HUES48 (cell line): ENCODE data around the gene FREM2.

Experiments used
- H3K27ac ChIP-seq: one replicate; pipeline ENCODE4 v1.7.0; 2013; ENCODE audit warnings: low read depth, low read length, inconsistent platforms
- H3K27me3 ChIP-seq: 2 replicates; pipeline ENCODE4 v1.6.1; 2013; ENCODE audit warnings: mild to moderate bottlenecking, low read length; ENCODE audit not compliant: control insufficient read depth, insufficient read depth
- H3K36me3 ChIP-seq: 2 replicates; pipeline ENCODE4 v1.6.1; 2013; ENCODE audit warnings: low read length; ENCODE audit not compliant: control insufficient read depth, insufficient read depth
- H3K4me1 ChIP-seq: 2 replicates; pipeline ENCODE4 v1.6.1; 2013; ENCODE audit warnings: mild to moderate bottlenecking, low read length; ENCODE audit not compliant: control insufficient read depth, insufficient read depth
- H3K4me3 ChIP-seq: 2 replicates; pipeline ENCODE4 v1.5.1; 2013; ENCODE audit warnings: mild to moderate bottlenecking, low read depth, low read length
- H3K9ac ChIP-seq: 2 replicates; pipeline ENCODE4 v1.6.1; 2013; ENCODE audit warnings: mild to moderate bottlenecking, low read depth, low read length, moderate library complexity
- H3K9me3 ChIP-seq: 2 replicates; pipeline ENCODE4 v1.6.1; 2013; ENCODE audit warnings: low read length; ENCODE audit not compliant: control insufficient read depth, insufficient read depth

Gene FREM2

DNA sequence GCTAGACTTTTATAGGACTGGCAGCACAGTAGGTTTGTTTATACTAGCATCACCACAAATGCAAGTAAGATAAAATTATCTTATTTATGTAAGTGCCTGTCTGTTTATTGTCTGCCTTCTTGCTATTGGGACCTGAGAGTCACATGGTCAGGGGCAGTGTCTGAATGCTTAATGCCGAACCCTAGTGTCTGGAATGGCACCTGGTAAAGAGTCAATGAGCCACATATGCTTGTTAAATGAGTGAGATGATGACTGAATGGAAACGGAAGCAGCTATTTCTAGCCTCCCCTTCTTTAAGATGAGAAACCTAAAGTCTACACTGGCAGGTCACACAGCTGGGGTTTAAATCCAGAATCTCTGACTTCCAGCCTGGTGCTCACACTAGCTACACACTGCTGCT lies 211.6 kb downstream of the FREM2 start:
- Histone ChIP-seq H3K4me1 (no peaks in the 10 kb centered on the region), H3K27me3 (no peaks in the 10 kb centered on the region), H3K4me3 (no peak overlapping the region), H3K27ac (no peak overlapping the region), H3K9me3 (no peaks in the 10 kb centered on the region), H3K9ac (no peak overlapping the region), H3K36me3 (no peaks in the 10 kb centered on the region)

DNA sequence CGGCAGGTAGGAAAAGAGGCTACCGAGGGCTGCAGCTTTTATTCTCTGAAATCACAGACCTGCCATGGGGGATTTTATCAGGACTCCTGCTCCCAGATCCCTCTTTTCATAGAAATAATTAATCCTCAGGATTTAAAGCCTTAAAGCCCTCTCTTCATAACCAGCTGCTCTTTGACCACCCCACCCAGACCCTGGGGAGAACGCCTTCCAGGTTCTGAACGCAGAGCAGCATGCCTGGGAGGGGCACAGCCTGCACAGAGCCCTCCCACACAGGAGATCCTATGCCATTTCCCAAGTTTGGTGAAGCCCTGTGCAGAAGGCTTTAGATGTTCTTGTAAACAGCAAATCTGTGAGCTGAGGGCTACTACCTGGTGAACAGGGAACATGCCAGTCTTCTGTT lies 212.7 kb downstream of the FREM2 start:
- Histone ChIP-seq H3K27ac (no peak overlapping the region), H3K36me3 (no peaks in the 10 kb centered on the region), H3K4me3 (no peak overlapping the region), H3K9ac (no peak overlapping the region), H3K9me3 (no peaks in the 10 kb centered on the region), H3K4me1 (no peaks in the 10 kb centered on the region), H3K27me3 (no peaks in the 10 kb centered on the region)

DNA sequence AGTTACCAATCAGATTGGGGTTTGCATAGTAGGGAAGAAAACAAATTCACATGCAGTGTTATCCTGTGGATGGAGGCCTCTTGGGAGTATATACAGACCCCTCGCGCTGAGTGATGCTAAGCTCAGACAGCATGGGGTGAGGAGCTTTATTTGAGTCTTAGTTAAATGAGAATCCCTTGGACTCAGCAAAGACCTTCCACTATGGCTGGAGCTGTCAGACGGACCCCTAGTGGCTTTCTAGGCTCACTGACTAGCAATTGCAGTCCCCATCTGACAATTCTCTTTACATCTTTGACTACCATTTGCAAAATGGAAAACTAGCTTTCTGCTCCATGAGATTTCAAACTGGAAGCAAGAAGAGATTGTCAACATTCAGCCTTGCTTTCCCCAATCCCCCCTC lies 213.3 kb downstream of the FREM2 start:
- no peak overlapping the region for H3K9ac ChIP-seq
- no peak overlapping the region for H3K27ac ChIP-seq
- H3K4me1 ChIP-seq = no peaks in the 10 kb centered on the region
- H3K36me3 ChIP-seq = no peaks in the 10 kb centered on the region
- no peaks in the 10 kb centered on the region for H3K9me3 ChIP-seq
- no peak overlapping the region for H3K4me3 ChIP-seq
- H3K27me3 ChIP-seq = no peaks in the 10 kb centered on the region

DNA sequence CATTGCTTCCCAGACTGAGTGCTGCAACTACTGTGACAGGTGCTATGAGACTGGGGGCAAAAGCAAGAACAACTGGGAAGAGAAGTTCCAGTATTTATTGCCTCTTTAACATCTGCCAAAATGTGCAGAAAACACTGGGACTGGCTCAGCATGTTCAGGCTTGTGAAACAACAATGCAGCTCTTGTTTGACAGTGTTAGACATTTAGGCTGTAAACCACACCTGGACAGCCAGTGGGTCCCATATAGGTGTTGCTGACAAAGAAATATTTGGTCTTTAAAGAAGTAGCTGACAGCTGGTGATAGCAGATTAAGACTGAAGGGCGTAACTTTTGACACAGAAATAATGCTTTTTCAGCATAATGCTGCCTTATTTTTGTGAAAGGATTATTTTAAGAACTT lies 215.7 kb downstream of the FREM2 start:
- no peaks in the 10 kb centered on the region for H3K27me3 ChIP-seq
- no peak overlapping the region for H3K27ac ChIP-seq
- no peak overlapping the region for H3K9ac ChIP-seq
- no peaks in the 10 kb centered on the region for H3K4me1 ChIP-seq
- no peaks in the 10 kb centered on the region for H3K36me3 ChIP-seq
- H3K4me3 ChIP-seq = no peak overlapping the region
- no peaks in the 10 kb centered on the region for H3K9me3 ChIP-seq

DNA sequence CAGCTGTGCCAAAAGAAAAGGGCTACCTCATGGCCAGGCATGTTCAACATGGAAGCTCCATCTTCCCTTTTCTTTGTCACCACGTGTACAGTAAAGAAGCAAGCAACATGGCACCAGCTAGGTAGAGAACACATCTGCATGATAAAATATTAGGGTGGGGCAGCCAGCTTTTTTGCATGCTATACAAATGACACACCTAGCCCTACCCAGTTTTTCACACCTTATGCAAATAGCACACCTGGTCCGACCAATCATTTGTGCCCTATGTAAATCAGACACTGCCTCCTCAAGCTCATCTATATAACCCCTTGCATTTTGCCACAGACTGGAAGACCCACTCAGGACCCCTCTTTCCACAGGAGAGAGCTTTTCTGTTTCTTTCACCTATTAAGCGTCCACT lies 218.2 kb downstream of the FREM2 start:
- H3K9me3 ChIP-seq = no peaks in the 10 kb centered on the region
- H3K27ac ChIP-seq = no peak overlapping the region
- no peak overlapping the region for H3K9ac ChIP-seq
- no peaks in the 10 kb centered on the region for H3K27me3 ChIP-seq
- H3K4me3 ChIP-seq = no peak overlapping the region
- H3K36me3 ChIP-seq = no peaks in the 10 kb centered on the region
- H3K4me1 ChIP-seq = no peaks in the 10 kb centered on the region

DNA sequence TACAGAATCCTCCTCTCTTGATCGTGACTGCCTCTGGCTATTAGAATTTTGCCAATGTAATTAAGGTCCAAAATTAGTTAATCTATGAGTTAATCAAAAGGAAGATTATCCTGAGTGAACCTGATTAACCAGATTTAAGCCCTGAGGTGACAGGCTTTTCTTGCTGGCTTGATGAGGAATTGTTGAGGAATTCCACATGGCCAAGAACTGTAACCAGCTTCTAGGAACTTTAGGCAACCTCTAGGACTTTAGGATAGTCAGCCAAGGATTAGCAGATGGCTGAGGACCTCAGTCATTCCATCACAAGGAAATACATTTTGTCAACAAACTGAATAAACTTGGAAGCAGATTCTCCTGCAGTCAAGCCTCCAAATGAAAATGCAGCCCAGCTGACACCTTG lies 219.0 kb downstream of the FREM2 start:
- H3K36me3 ChIP-seq = no peaks in the 10 kb centered on the region
- H3K27me3 ChIP-seq = no peaks in the 10 kb centered on the region
- no peaks in the 10 kb centered on the region for H3K9me3 ChIP-seq
- H3K9ac ChIP-seq = no peak overlapping the region
- no peaks in the 10 kb centered on the region for H3K4me1 ChIP-seq
- H3K27ac ChIP-seq = no peak overlapping the region
- no peak overlapping the region for H3K4me3 ChIP-seq

DNA sequence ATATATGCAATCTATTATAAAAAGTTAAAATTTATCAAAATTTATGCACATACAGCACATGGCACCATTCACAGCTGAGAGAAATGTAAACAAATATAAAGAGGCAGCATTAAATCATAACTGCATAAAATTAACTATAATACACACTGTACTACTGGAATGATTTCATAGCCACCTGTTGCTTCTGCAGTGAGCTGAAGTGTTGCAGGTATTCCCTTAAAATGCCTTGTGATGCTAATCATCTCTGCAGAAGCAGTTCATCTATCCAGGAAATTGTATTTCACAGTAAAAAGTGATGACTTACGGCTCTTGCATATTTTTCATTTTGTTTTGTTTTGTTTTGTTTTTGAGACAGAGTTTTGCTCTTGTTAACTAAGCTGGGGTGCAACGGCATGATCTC lies 221.7 kb downstream of the FREM2 start:
- H3K4me3 ChIP-seq = no peak overlapping the region
- no peaks in the 10 kb centered on the region for H3K36me3 ChIP-seq
- H3K9me3 ChIP-seq = no peaks in the 10 kb centered on the region
- H3K9ac ChIP-seq = no peak overlapping the region
- H3K27ac ChIP-seq = no peak overlapping the region
- H3K27me3 ChIP-seq = no peaks in the 10 kb centered on the region
- H3K4me1 ChIP-seq = no peaks in the 10 kb centered on the region

DNA sequence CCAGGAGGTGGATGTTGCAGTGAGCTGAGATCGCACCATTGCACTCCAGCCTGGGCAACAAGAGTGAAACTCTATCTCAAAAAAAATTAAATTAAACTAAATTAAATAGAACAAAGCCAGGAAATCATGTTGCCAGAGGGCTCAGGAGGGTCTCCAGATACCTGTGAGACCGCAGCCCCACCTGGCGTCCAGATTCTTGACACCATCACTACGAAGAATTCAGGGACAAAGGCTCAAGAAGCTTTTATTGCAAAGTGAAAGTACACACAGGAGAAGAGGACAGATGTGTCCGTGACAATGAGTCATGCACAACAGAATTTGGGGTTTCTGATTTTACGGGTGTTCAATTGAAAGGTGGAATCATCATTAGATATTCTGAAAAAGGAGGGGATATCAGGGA lies 227.2 kb downstream of the FREM2 start:
- H3K4me1 ChIP-seq = peaks cover 3% of the 10 kb centered on the region

DNA sequence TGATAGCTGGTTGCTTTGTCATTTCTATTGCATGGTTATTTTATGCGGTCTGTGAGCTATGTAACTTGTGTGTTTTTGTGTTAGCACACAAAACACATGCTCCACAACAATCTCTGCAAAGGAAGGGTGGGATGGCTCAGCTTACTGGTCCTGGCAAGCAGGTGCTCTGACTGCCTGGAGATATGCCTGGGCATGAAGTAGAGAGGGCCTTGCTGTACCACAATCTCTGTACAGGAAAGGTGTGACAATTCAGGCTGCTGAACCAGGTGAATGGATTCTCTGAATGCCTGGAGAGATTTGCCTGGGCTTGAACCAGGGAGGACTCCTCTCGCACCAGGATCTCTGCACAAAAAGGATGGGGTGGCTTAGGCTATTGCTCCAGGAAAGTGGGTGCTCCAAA lies 234.2 kb downstream of the FREM2 start:
- Histone ChIP-seq H3K9ac (no peak overlapping the region), H3K27ac (no peak overlapping the region), H3K9me3 (no peaks in the 10 kb centered on the region; the same call in 1 of the 2 replicates), H3K36me3 (no peaks in the 10 kb centered on the region), H3K4me1 (peaks cover 6% of the 10 kb centered on the region; the same call in 1 of the 2 replicates), H3K4me3 (no peak overlapping the region), H3K27me3 (no peaks in the 10 kb centered on the region)

More for the DNA sequence above, 227.2 kb downstream of the FREM2 start:
- Histone ChIP-seq H3K4me3 (no peak overlapping the region), H3K27ac (no peak overlapping the region), H3K27me3 (no peaks in the 10 kb centered on the region), H3K9me3 (no peaks in the 10 kb centered on the region), H3K9ac (no peak overlapping the region), H3K36me3 (no peaks in the 10 kb centered on the region)

DNA sequence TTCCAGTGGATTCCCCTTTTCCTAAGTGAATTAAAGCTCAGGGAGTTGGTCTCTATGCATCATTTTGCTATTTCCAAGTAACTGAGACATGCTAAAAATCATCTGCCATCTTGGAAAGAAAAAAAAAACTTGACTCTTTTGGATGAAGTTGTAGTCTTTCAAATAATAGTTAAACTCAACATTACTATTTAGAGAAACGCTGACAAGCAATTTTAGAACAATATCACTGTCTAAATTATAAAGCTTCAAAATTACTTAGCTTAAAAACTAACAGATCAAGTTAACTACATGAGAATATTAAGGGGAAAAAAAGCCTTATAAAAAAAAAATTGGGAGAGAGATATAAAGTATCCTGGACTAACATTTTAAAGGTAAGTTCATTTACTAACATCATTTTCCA lies 235.3 kb downstream of the FREM2 start:
- no peaks in the 10 kb centered on the region for H3K27me3 ChIP-seq
- no peak overlapping the region for H3K9ac ChIP-seq
- H3K36me3 ChIP-seq = no peaks in the 10 kb centered on the region

DNA sequence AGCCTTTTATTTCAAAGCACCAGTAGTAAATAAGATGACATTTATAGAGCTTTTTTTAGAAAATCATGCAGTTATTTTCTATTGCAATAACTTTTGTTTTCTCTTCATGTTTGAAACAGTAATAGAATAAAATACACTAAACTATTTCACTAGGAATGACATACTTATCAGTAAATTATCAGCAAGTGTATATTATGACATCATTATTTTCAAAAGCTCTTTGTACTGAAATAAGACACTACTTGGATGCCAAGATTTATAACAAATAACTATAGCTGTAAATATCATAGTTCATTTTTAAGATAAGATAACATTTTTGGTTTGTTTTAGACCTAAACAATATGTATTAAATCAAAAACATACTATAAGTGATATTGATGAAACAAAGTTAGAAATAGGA lies 246.9 kb downstream of the FREM2 start:
- no peak overlapping the region for H3K27ac ChIP-seq
- no peak overlapping the region for H3K4me3 ChIP-seq
- no peak overlapping the region for H3K9ac ChIP-seq
- no peaks in the 10 kb centered on the region for H3K9me3 ChIP-seq
- no peaks in the 10 kb centered on the region for H3K36me3 ChIP-seq
- H3K4me1 ChIP-seq = peaks cover 12% of the 10 kb centered on the region; the same call in 1 of the 2 replicates
- H3K27me3 ChIP-seq = no peaks in the 10 kb centered on the region

More for the DNA sequence above, 235.3 kb downstream of the FREM2 start:
- Histone ChIP-seq H3K4me3 (no peak overlapping the region), H3K9me3 (no peaks in the 10 kb centered on the region; the same call in 1 of the 2 replicates), H3K4me1 (peaks cover 12% of the 10 kb centered on the region), H3K27ac (no peak overlapping the region)
